H9 (cell line): ENCODE measurements around the gene TNFSF8. TPM values are rescaled to one million over a fixed set of nuclear protein-coding genes. Genes with fewer than 3 reads are reported as not detected.

Experiments used
- DNase-seq: peaks from one replicate; pipeline ENCODE4 v3.0.0-alpha.2; 2017
- H2AFZ ChIP-seq: one replicate; pipeline ENCODE4 v1.6.1; 2013; ENCODE audit warnings: mild to moderate bottlenecking, low read length, control low read depth, moderate library complexity
- H2AK5ac ChIP-seq: 2 replicates; pipeline ENCODE4 v1.6.1; 2013; ENCODE audit warnings: low read length, control low read depth, mixed read lengths; ENCODE audit not compliant: insufficient read length
- H2BK120ac ChIP-seq: one replicate; pipeline ENCODE4 v1.6.1; 2013; ENCODE audit warnings: low read depth, mild to moderate bottlenecking, low read length, control low read depth, inconsistent platforms; ENCODE audit not compliant: poor library complexity, severe bottlenecking
- H2BK12ac ChIP-seq: 2 replicates; pipeline ENCODE4 v1.6.1; 2013; ENCODE audit warnings: low read length, control low read depth, mixed read lengths, low read depth; ENCODE audit not compliant: insufficient read length
- H2BK15ac ChIP-seq: 2 replicates; pipeline ENCODE4 v1.6.1; 2013; ENCODE audit warnings: low read depth, low read length, control low read depth
- H2BK20ac ChIP-seq: one replicate; pipeline ENCODE4 v1.6.1; 2013; ENCODE audit warnings: low read depth, mild to moderate bottlenecking, low read length, control low read depth, inconsistent platforms; ENCODE audit not compliant: poor library complexity, severe bottlenecking
- H2BK5ac ChIP-seq: 2 replicates; pipeline ENCODE4 v1.6.1; 2013; ENCODE audit warnings: low read length, control low read depth, mixed read lengths; ENCODE audit not compliant: insufficient read length
- H3K14ac ChIP-seq: 2 replicates; pipeline ENCODE4 v1.6.1; 2013; ENCODE audit warnings: low read length, control low read depth; ENCODE audit not compliant: insufficient read depth
- H3K18ac ChIP-seq: 2 replicates; pipeline ENCODE4 v1.6.1; 2013; ENCODE audit warnings: low read depth, mild to moderate bottlenecking, mixed read lengths, low read length, control low read depth; ENCODE audit not compliant: insufficient read length
- H3K23ac ChIP-seq: 2 replicates; pipeline ENCODE4 v1.6.1; 2013; ENCODE audit warnings: low read length, control low read depth, mixed read lengths, low read depth; ENCODE audit not compliant: insufficient read length
- H3K23me2 ChIP-seq: 2 replicates; pipeline ENCODE4 v1.6.1; 2013; ENCODE audit warnings: low read depth, mild to moderate bottlenecking, mixed read lengths, low read length, control low read depth; ENCODE audit not compliant: insufficient read length, poor library complexity, severe bottlenecking
- H3K27ac ChIP-seq: 2 replicates; pipeline ENCODE4 v1.5.1; 2013; ENCODE audit warnings: low read length, control low read depth, mixed read lengths, low read depth; ENCODE audit not compliant: insufficient read length
- H3K27me3 ChIP-seq: 2 replicates; pipeline ENCODE4 v1.6.1; 2013; ENCODE audit warnings: low read length, control low read depth, inconsistent platforms; ENCODE audit not compliant: insufficient read depth
- H3K4ac ChIP-seq: 2 replicates; pipeline ENCODE4 v1.6.1; 2013; ENCODE audit warnings: low read depth, mild to moderate bottlenecking, control low read depth, inconsistent platforms, low read length, moderate library complexity
- H3K4me1 ChIP-seq: 2 replicates; pipeline ENCODE4 v1.6.1; 2013; ENCODE audit warnings: low read length, control low read depth, inconsistent platforms; ENCODE audit not compliant: insufficient read depth
- H3K4me2 ChIP-seq: 2 replicates; pipeline ENCODE4 v1.6.1; 2013; ENCODE audit warnings: low read length, control low read depth, mixed read lengths; ENCODE audit not compliant: insufficient read length, insufficient read depth
- H3K56ac ChIP-seq: 2 replicates; pipeline ENCODE4 v1.6.1; 2013; ENCODE audit warnings: low read depth, mild to moderate bottlenecking, mixed read lengths, low read length, control low read depth; ENCODE audit not compliant: insufficient read length
- H3K79me1 ChIP-seq: 2 replicates; pipeline ENCODE4 v1.6.1; 2013; ENCODE audit warnings: low read depth, mild to moderate bottlenecking, moderate library complexity, low read length, control low read depth, inconsistent platforms; ENCODE audit not compliant: insufficient read depth, poor library complexity, severe bottlenecking
- H3K79me2 ChIP-seq: 2 replicates; pipeline ENCODE4 v1.6.1; 2013; ENCODE audit warnings: low read length, control low read depth, inconsistent platforms; ENCODE audit not compliant: insufficient read depth
- H3K9ac ChIP-seq: 2 replicates; pipeline ENCODE4 v1.6.1; 2013; ENCODE audit warnings: low read length, control low read depth, mixed read lengths; ENCODE audit not compliant: insufficient read length; ENCODE audit errors: extremely low read depth
- H3K9me3 ChIP-seq: one replicate; pipeline ENCODE4 v1.6.1; 2013; ENCODE audit warnings: low read depth, low read length, inconsistent platforms; ENCODE audit not compliant: control insufficient read depth
- H3T11ph ChIP-seq: one replicate; pipeline ENCODE4 v1.6.1; 2013; ENCODE audit warnings: mild to moderate bottlenecking, low read length, control low read depth, inconsistent platforms
- H4K20me1 ChIP-seq: one replicate; pipeline ENCODE4 v1.6.1; 2013; ENCODE audit not compliant: control insufficient read depth, insufficient read length, insufficient read depth
- H4K5ac ChIP-seq: 2 replicates; pipeline ENCODE4 v1.6.1; 2013; ENCODE audit warnings: low read depth, mild to moderate bottlenecking, mixed read lengths, low read length, control low read depth; ENCODE audit not compliant: insufficient read length
- H4K8ac ChIP-seq: replicated peaks from 2 replicates; pipeline ENCODE4 v1.6.1; 2013; ENCODE audit warnings: low read length, control low read depth, mixed read lengths, low read depth; ENCODE audit not compliant: insufficient read length
- H4K91ac ChIP-seq: 2 replicates; pipeline ENCODE4 v1.6.1; 2013; ENCODE audit warnings: low read depth, mild to moderate bottlenecking, moderate library complexity, mixed read lengths, low read length, control low read depth; ENCODE audit not compliant: insufficient read length
- H3K27ac Mint-ChIP-seq, 3 experiments: 2 replicates in 2 of 3; 3 replicates in 1 of 3; pipeline ENCODE4 v1.8.0; 2020 to 2021; ENCODE audit warnings: mixed read lengths in 3 of 3, mild to moderate bottlenecking in 1 of 3, moderate library complexity in 1 of 3
- H3K27me3 Mint-ChIP-seq: 2 replicates; pipeline ENCODE4 v1.8.0; 2021; ENCODE audit warnings: low read depth, mild to moderate bottlenecking, moderate library complexity, mixed read lengths
- H3K36me3 Mint-ChIP-seq, 3 experiments: 2 replicates in 2 of 3; 3 replicates in 1 of 3; pipeline ENCODE4 v1.8.0; 2020 to 2021; ENCODE audit warnings: low read depth in 3 of 3, mixed read lengths in 3 of 3; ENCODE audit not compliant: insufficient read depth in 1 of 3
- H3K4me1 Mint-ChIP-seq, 2 experiments: 2 replicates each; pipeline ENCODE4 v1.8.0; 2020; ENCODE audit warnings: mixed read lengths in 2 of 2
- H3K4me3 Mint-ChIP-seq, 2 experiments: 2 replicates in 1 of 2; 3 replicates in 1 of 2; pipeline ENCODE4 v1.8.0; 2020 to 2021; ENCODE audit warnings: mild to moderate bottlenecking in 2 of 2, mixed read lengths in 2 of 2, moderate library complexity in 1 of 2
- H3K9me3 Mint-ChIP-seq, 2 experiments: 2 replicates in 1 of 2; 3 replicates in 1 of 2; pipeline ENCODE4 v1.8.0; 2020; ENCODE audit warnings: mild to moderate bottlenecking in 2 of 2, mixed read lengths in 2 of 2, moderate library complexity in 1 of 2
- WGBS: extraction: QIAGEN DNeasy Blood & Tissue Kit; methylation state at CpG from one replicate; pipeline ENCODE4 v1.1.7; 2013; ENCODE audit warnings: missing lambda C conversion rate, low lambda C conversion rate, mixed read lengths; ENCODE audit not compliant: insufficient read length; ENCODE audit errors: extremely low coverage; 5-methylcytosine and 5-hydroxymethylcytosine counted together
- total RNA-seq: library from RNA; stranded (reverse); gene quantifications from 2 replicates; pipeline ENCODE4 v1.2.1, GENCODE V29; 2021
- TF ChIP-seq, protein P1 (sequence below): fragments of 200-600 bp; sonication (generic); conservative IDR thresholded peaks from 3 replicates; pipeline ENCODE4 v1.8.0; 2021; ENCODE audit warnings: antibody characterized with exemption, mild to moderate bottlenecking

Gene TNFSF8
- total RNA-seq, 1 experiment from 2014 or later = not detected

DNA sequence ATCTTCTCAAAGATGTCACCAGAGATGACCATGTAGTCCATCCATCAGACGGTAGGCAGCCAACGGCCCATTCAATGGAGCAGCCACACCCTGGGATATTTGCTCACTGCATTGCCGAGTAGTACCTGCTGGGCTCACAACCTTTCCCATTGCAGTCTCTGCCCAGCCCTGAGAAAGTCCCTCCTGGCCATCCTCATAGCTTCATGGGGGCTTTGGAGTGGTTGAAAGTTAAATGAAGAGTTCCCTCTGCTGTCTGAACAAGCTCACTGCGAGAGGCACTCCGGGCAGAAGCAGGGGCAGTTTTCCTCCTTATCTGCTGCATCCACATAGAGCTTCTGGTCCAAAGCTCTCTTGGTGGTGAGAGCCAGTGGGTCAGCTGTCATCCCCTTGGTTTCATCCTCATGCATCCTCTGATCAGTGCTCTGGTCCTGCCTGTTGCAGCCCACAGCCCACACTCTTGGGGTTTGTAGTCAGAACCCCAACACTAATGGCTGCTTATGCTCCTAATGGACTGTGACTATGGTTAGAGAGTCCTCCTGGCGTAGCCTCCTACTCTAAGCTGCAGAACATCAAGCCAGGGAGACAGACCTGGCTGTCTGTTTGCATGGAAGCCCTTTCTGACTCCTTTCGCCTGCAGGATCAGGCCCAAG is 23.3 kb downstream of the TNFSF8 start:
- Histone ChIP-seq H3K56ac (no peak overlapping the region), H4K5ac (no peak overlapping the region), H3K4me2 (no peak overlapping the region), H3K27me3 (no peaks in the 10 kb centered on the region; the same call in 1 of the 2 replicates), H3K79me2 (no peaks in the 10 kb centered on the region), H2AK5ac (no peak overlapping the region), H3K18ac (no peak overlapping the region), H2AFZ (no peak overlapping the region), H2BK5ac (no peak overlapping the region), H3K23ac (no peak overlapping the region), H3K4ac (no peak overlapping the region), H4K20me1 (no peaks in the 10 kb centered on the region), H3K4me1 (no peaks in the 10 kb centered on the region), H3K14ac (no peak overlapping the region), H3K27ac (no peak overlapping the region), H4K91ac (no peak overlapping the region), H3K23me2 (no peaks in the 10 kb centered on the region), H2BK12ac (no peak overlapping the region), H3K9me3 (no peaks in the 10 kb centered on the region), H3T11ph (no peak overlapping the region), H2BK15ac (no peak overlapping the region), H2BK120ac (no peak overlapping the region), H4K8ac (no peak overlapping the region), H3K9ac (no peak overlapping the region), H2BK20ac (no peak overlapping the region), H3K79me1 (no peaks in the 10 kb centered on the region)
- Mint-ChIP-seq H3K4me3 (no peak overlapping the region), H3K27ac (no peak overlapping the region), H3K9me3 (no peaks in the 10 kb centered on the region), H3K4me1 (peaks cover 15 to 26% of the 10 kb centered on the region in 2 experiments), H3K36me3 (no peaks in the 10 kb centered on the region), H3K27me3 (peaks cover 35% of the 10 kb centered on the region)
- whole genome bisulfite sequencing = no CpG with 5 or more reads among the region's 7 CpGs
- DNase-seq = peak; percentile 87
- TF ChIP-seq, protein P1, sequence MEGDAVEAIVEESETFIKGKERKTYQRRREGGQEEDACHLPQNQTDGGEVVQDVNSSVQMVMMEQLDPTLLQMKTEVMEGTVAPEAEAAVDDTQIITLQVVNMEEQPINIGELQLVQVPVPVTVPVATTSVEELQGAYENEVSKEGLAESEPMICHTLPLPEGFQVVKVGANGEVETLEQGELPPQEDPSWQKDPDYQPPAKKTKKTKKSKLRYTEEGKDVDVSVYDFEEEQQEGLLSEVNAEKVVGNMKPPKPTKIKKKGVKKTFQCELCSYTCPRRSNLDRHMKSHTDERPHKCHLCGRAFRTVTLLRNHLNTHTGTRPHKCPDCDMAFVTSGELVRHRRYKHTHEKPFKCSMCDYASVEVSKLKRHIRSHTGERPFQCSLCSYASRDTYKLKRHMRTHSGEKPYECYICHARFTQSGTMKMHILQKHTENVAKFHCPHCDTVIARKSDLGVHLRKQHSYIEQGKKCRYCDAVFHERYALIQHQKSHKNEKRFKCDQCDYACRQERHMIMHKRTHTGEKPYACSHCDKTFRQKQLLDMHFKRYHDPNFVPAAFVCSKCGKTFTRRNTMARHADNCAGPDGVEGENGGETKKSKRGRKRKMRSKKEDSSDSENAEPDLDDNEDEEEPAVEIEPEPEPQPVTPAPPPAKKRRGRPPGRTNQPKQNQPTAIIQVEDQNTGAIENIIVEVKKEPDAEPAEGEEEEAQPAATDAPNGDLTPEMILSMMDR = peak; percentile 81
